HL-60/S4 treated with retinoic acid at 250 ng/mL for 4 days and 3 days (cell line): Measurements from ENCODE around the gene TMEM132D.

Experiments used
- in situ Hi-C: fragments of 300-500 bp; cut with MboI; formaldehyde crosslinking; loops from 2 replicates; pipeline ENCODE4 v1.7.0; 2022; ENCODE audit warnings: low sequenced_read_pairs

TMEM132D gene

GRCh38 chr12:129605666-129606065, 298.2 kb downstream of the TMEM132D start:
- in situ Hi-C loops = no loop called here

GRCh38 chr12:129604506-129604905, 299.3 kb downstream of the TMEM132D start:
- in situ Hi-C loops = no loop called here

GRCh38 chr12:129599406-129599805, 304.4 kb downstream of the TMEM132D start:
- in situ Hi-C loops = no loop called here

- in situ Hi-C loops = no loop called here
Measured at GRCh38 chr12:129594098-129594497, 309.7 kb downstream of the TMEM132D start.

- in situ Hi-C loops = no loop called here
Measured at GRCh38 chr12:129592449-129592848, 311.4 kb downstream of the TMEM132D start.

- in situ Hi-C loops = no loop called here
Measured at GRCh38 chr12:129589503-129589902, 314.3 kb downstream of the TMEM132D start.

GRCh38 chr12:129588142-129588541, 315.7 kb downstream of the TMEM132D start:
- in situ Hi-C loops = no loop called here

GRCh38 chr12:129585296-129585695, 318.5 kb downstream of the TMEM132D start:
- in situ Hi-C loops = no loop called here

- in situ Hi-C loops = no loop called here
Measured at GRCh38 chr12:129579879-129580278, 323.9 kb downstream of the TMEM132D start.

GRCh38 chr12:129571901-129572494, 331.8 kb downstream of the TMEM132D start:
- in situ Hi-C loops = no loop called here

GRCh38 chr12:129570796-129571400, 332.9 kb downstream of the TMEM132D start:
- in situ Hi-C loops = no loop called here

GRCh38 chr12:129566800-129567199, 337.0 kb downstream of the TMEM132D start:
- in situ Hi-C loops = no loop called here

- in situ Hi-C loops = no loop called here
Measured at GRCh38 chr12:129564768-129565167, 339.1 kb downstream of the TMEM132D start.

- in situ Hi-C loops = no loop called here
Measured at GRCh38 chr12:129563266-129563665, 340.6 kb downstream of the TMEM132D start.

- in situ Hi-C loops = no loop called here
Measured at GRCh38 chr12:129561304-129561703, 342.5 kb downstream of the TMEM132D start.

- in situ Hi-C loops = no loop called here
Measured at GRCh38 chr12:129559776-129560175, 344.0 kb downstream of the TMEM132D start.

GRCh38 chr12:129558036-129558435, 345.8 kb downstream of the TMEM132D start:
- in situ Hi-C loops = no loop called here

- in situ Hi-C loops = no loop called here
Measured at GRCh38 chr12:129556082-129556481, 347.7 kb downstream of the TMEM132D start.

- in situ Hi-C loops = no loop called here
Measured at GRCh38 chr12:129552996-129553750, 350.7 kb downstream of the TMEM132D start.

- in situ Hi-C loops = no loop called here
Measured at GRCh38 chr12:129551441-129551840, 352.4 kb downstream of the TMEM132D start.

- in situ Hi-C loops = no loop called here
Measured at GRCh38 chr12:129550353-129550752, 353.5 kb downstream of the TMEM132D start.

GRCh38 chr12:129549656-129550055, 354.2 kb downstream of the TMEM132D start:
- in situ Hi-C loops = no loop called here
